HepG2 (cell line): ENCODE results near the gene ARL15. TPM values are rescaled to one million over a fixed set of nuclear protein-coding genes. Genes with fewer than 3 reads are reported as not detected.

ENCODE experiments used
- ATAC-seq: fragments of 200-7000 bp; cut with Tn5 transposase; 3 replicates; pipeline ENCODE4 v1.9.1; 2020; ENCODE audit warnings: mild to moderate bottlenecking, moderate library complexity
- BruUV-seq: library from RNA; stranded (reverse); fragments of 400-500 nt; replicated peaks from 2 replicates; lab custom pipeline; 2021; lab: Mats Ljungman, UMichigan
- CTCF ChIA-PET: fragments of 300-600 bp; formaldehyde crosslinking; extraction: SDS; loops from one replicate; lab custom pipeline; 2021; ENCODE audit warnings: low total read pairs, inconsistent platforms, low intra/inter-chr PET ratio; lab: Yijun Ruan, JAX
- POLR2A ChIA-PET: fragments of 350-600 bp; sonication (Branson Sonifier 250); formaldehyde crosslinking; loops from one replicate; lab custom pipeline; 2020; ENCODE audit warnings: antibody characterized with exemption, inconsistent platforms; lab: Yijun Ruan, JAX
- DNase-seq: peaks from one replicate; pipeline ENCODE4 v3.0.0-alpha.2; 2015; ENCODE audit warnings: low spot score
- FAIRE-seq: peaks from 3 replicates; lab custom pipeline; 2011; peaks lifted over from hg19 to GRCh38; lab: Jason Lieb, UNC
- H2AFZ ChIP-seq: one replicate; pipeline ENCODE4 v1.6.1; 2011; ENCODE audit warnings: low read length, inconsistent platforms
- H3K27ac ChIP-seq: fragments of 300-600 bp; 3 replicates; pipeline ENCODE4 v1.8.0; 2011; ENCODE audit warnings: mixed run types, mild to moderate bottlenecking, mixed read lengths, low read length, inconsistent platforms; ENCODE audit not compliant: insufficient read depth; ENCODE audit errors: extremely low read length
- H3K27me3 ChIP-seq, 2 experiments: fragments of 200-600 bp in 1 of 2; 2 replicates in 1 of 2; 3 replicates in 1 of 2; pipeline versions ENCODE4 v1.6.0 to v1.8.0; 2011; ENCODE audit warnings: low read length in 2 of 2, mild to moderate bottlenecking in 2 of 2, moderate library complexity in 2 of 2, inconsistent platforms in 1 of 2; ENCODE audit not compliant: insufficient read depth in 2 of 2, control insufficient read depth in 1 of 2
- H3K36me3 ChIP-seq, 2 experiments: fragments of 200-600 bp in 1 of 2; replicated peaks in 1 of 2; 2 replicates in 1 of 2; 3 replicates in 1 of 2; pipeline versions ENCODE4 v1.5.1 to v1.8.0; 2011; ENCODE audit warnings: low read length in 2 of 2, inconsistent platforms in 1 of 2; ENCODE audit not compliant: insufficient read depth in 2 of 2, control insufficient read depth in 1 of 2
- H3K4me1 ChIP-seq: 2 replicates; pipeline ENCODE4 v1.5.1; 2012; ENCODE audit warnings: low read length, inconsistent platforms; ENCODE audit not compliant: insufficient read depth
- H3K4me2 ChIP-seq: 2 replicates; pipeline ENCODE4 v1.6.0; 2011; ENCODE audit warnings: low read depth, low read length, inconsistent platforms
- H3K4me3 ChIP-seq, 3 experiments: fragments of 200-600 bp in 1 of 3; sonication (generic), shearing (Covaris generic) in 1 of 3; replicated peaks in 1 of 3; 2 replicates each; pipeline ENCODE4 v1.5.1; 2011 to 2016; ENCODE audit warnings: low read length in 3 of 3, inconsistent platforms in 2 of 3, low read depth in 2 of 3, mild to moderate bottlenecking in 2 of 3, control low read depth in 1 of 3, mixed read lengths in 1 of 3; ENCODE audit not compliant: insufficient read depth in 1 of 3
- H3K79me2 ChIP-seq: one replicate; pipeline ENCODE4 v1.6.1; 2011; ENCODE audit warnings: low read length, inconsistent platforms; ENCODE audit not compliant: insufficient read depth
- H3K9ac ChIP-seq: 2 replicates; pipeline ENCODE4 v1.6.0; 2011; ENCODE audit warnings: mild to moderate bottlenecking, low read depth, low read length, inconsistent platforms; ENCODE audit not compliant: insufficient read depth
- H3K9me3 ChIP-seq: 2 replicates; pipeline ENCODE4 v1.5.1; 2012; ENCODE audit warnings: mild to moderate bottlenecking, low read length
- H4K20me1 ChIP-seq: 2 replicates; pipeline ENCODE4 v1.6.0; 2011; ENCODE audit warnings: inconsistent platforms, mild to moderate bottlenecking, low read length, moderate library complexity; ENCODE audit not compliant: insufficient read depth
- ATF7 ChIP-seq, 2 experiments: fragments of 450-650 bp in 1 of 2; sonication (generic) in 1 of 2; formaldehyde crosslinking in 1 of 2; IDR thresholded peaks; 2 replicates each; pipeline versions ENCODE4 v1.4.0 to v1.6.1; 2016 to 2020; ENCODE audit warnings: antibody characterized with exemption in 1 of 2, mild to moderate bottlenecking in 1 of 2, missing genetic modification reagents in 1 of 2
- CREB3 ChIP-seq: sonication (generic); formaldehyde crosslinking; IDR thresholded peaks from 2 replicates; pipeline ENCODE4 v1.5.0; 2020; ENCODE audit warnings: missing genetic modification reagents
- ERF ChIP-seq: IDR thresholded peaks from 2 replicates; pipeline ENCODE4 v1.6.1; 2018; ENCODE audit warnings: missing biosample characterization, missing genetic modification reagents
- HNRNPK ChIP-seq: fragments of 200-400 bp; formaldehyde crosslinking; IDR thresholded peaks from 2 replicates; pipeline ENCODE4 v1.6.1; 2018; ENCODE audit warnings: low read length, low read depth, moderate library complexity, mild to moderate bottlenecking; ENCODE audit not compliant: poor library complexity, severe bottlenecking
- HOXD1 ChIP-seq: sonication (generic); formaldehyde crosslinking; IDR thresholded peaks from 2 replicates; pipeline ENCODE4 v1.5.0; 2020; ENCODE audit warnings: missing genetic modification reagents
- NCOR1 ChIP-seq: fragments of 200-600 bp; sonication (generic); IDR thresholded peaks from 2 replicates; pipeline ENCODE4 v1.7.0; 2017; ENCODE audit warnings: antibody characterized with exemption, low read length, borderline replicate concordance
- PTBP1 ChIP-seq: fragments of 200-400 bp; formaldehyde crosslinking; IDR thresholded peaks from 2 replicates; pipeline ENCODE4 v1.6.1; 2018; ENCODE audit warnings: low read length, low read depth; ENCODE audit not compliant: poor library complexity, severe bottlenecking
- TSC22D2 ChIP-seq: sonication (generic); formaldehyde crosslinking; IDR thresholded peaks from 2 replicates; pipeline ENCODE4 v1.5.1; 2020; ENCODE audit warnings: missing genetic modification reagents, mild to moderate bottlenecking, borderline replicate concordance
- ZBTB46 ChIP-seq: sonication (generic); formaldehyde crosslinking; IDR thresholded peaks from 2 replicates; pipeline ENCODE4 v1.4.0; 2020; ENCODE audit warnings: mild to moderate bottlenecking, missing genetic modification reagents, borderline replicate concordance
- ZKSCAN8 ChIP-seq: IDR thresholded peaks from 2 replicates; pipeline ENCODE4 v1.6.1; 2016; ENCODE audit warnings: borderline replicate concordance, missing genetic modification reagents, missing compliant biosample characterization
- ZNF253 ChIP-seq: sonication (generic); formaldehyde crosslinking; IDR thresholded peaks from 2 replicates; pipeline ENCODE4 v1.8.0; 2022; ENCODE audit warnings: mild to moderate bottlenecking, missing genetic modification reagents, borderline replicate concordance
- ZNF446 ChIP-seq: sonication (generic); formaldehyde crosslinking; IDR thresholded peaks from 2 replicates; pipeline ENCODE4 v1.5.0; 2020; ENCODE audit warnings: mild to moderate bottlenecking, missing genetic modification reagents
- ZNF609 ChIP-seq: sonication (generic); formaldehyde crosslinking; IDR thresholded peaks from 2 replicates; pipeline ENCODE4 v1.4.0; 2020; ENCODE audit warnings: mild to moderate bottlenecking, missing genetic modification reagents, borderline replicate concordance
- ZNF704 ChIP-seq: sonication (generic); formaldehyde crosslinking; IDR thresholded peaks from 2 replicates; pipeline ENCODE4 v1.8.1; 2023; ENCODE audit warnings: mild to moderate bottlenecking, inconsistent platforms, moderate library complexity, missing genetic modification reagents, borderline replicate concordance
- WGBS: methylation state at CpG from one replicate; pipeline ENCODE4 v1.1.6; 2017; ENCODE audit warnings: low lambda C conversion rate; 5-methylcytosine and 5-hydroxymethylcytosine counted together
- in situ Hi-C: cut with HindIII; loops from 2 replicates; pipeline ENCODE4 v1.10.0; 2017; ENCODE audit warnings: low pct_unique_long_range_greater_than_20kb; ENCODE audit not compliant: extremely low pct_ligation_motif_present
- intact Hi-C: fragments of 100-400 bp; cut with micrococcal nuclease; formaldehyde crosslinking; loops from one replicate; pipeline ENCODE4 v1.10.0; 2022; ENCODE audit not compliant: unreplicated experiment
- polyA plus RNA-seq, 8 experiments: library from polyadenylated mRNA; depleted of rRNA in 3 of 8; stranded (reverse) in 7 of 8; unstranded in 1 of 8; fragments of >200 nt; fragmentation: Illumina TruSeq in 4 of 8; extraction: Trizol in 4 of 8; gene quantifications; 2 replicates each; pipeline versions ENCODE4 v1.2.1 to v1.2.3, GENCODE V29; 2011 to 2016; ENCODE audit warnings: low read depth in 4 of 8, missing spikeins in 1 of 8, mixed read lengths in 1 of 8; ENCODE audit not compliant: insufficient read depth in 1 of 8
- total RNA-seq, 5 experiments: library from RNA; depleted of rRNA; stranded (reverse); fragments of >200 nt; fragmentation: Illumina TruSeq; extraction: Trizol; gene quantifications; 2 replicates each; pipeline ENCODE4 v1.2.3, GENCODE V29; 2016; ENCODE audit warnings: low read depth in 1 of 5

The ARL15 gene
- total and polyA plus RNA-seq, 2 of the 13 experiments (the other 11 are each of a cell fraction or from before 2014, with no cell fraction given) = 2.5 to 7.7 TPM

GRCh38 chr5:53956196-53956595, 354.2 kb downstream of the ARL15 start:
- H3K9me3 ChIP-seq = peaks cover 12% of the 10 kb centered on the region; the same call in 1 of the 2 replicates
- ATAC-seq (no peak), FAIRE-seq (no peak), DNase-seq (no peak)
- no peak overlapping the region for H3K9ac ChIP-seq
- no peak overlapping the region for H3K4me3 ChIP-seq
- H4K20me1 ChIP-seq = no peaks in the 10 kb centered on the region
- CTCF ChIA-PET = no interaction called here
- H3K79me2 ChIP-seq = no peaks in the 10 kb centered on the region
- H3K27ac ChIP-seq = no peak overlapping the region
- BruUV-seq = no TSS peak
- no peaks in the 10 kb centered on the region for H3K36me3 ChIP-seq
- no peak overlapping the region for H2AFZ ChIP-seq
- H3K27me3 ChIP-seq = no peaks in the 10 kb centered on the region
- WGBS = 13% methylated on average over 1 of the region's 1 CpG
- in situ Hi-C loops = no loop called here
- POLR2A ChIA-PET = no interaction called here
- H3K4me2 ChIP-seq = no peak overlapping the region
- H3K4me1 ChIP-seq = no peaks in the 10 kb centered on the region
- intact Hi-C loops = no loop called here
- TF ChIP-seq ZBTB46 (no peak), ZNF704 (CRISPR knock-in tag) (no peak), ZNF253 (CRISPR knock-in tag) (no peak), NCOR1 (no peak), ZNF609 (no peak), CREB3 (no peak), PTBP1 (no peak), HOXD1 (CRISPR knock-in tag) (no peak), HNRNPK (no peak), ERF (CRISPR knock-in tag) (no peak), ZNF446 (CRISPR knock-in tag) (no peak), ZKSCAN8 (CRISPR knock-in tag) (no peak), ATF7 (IDR thresholded peaks at IDR 0.05) (no peak), ATF7 (CRISPR knock-in tag; IDR thresholded peaks at IDR 0.05) (no peak), TSC22D2 (CRISPR knock-in tag) (no peak)
